A549 (cell line): ENCODE data around the gene SYTL1. TPM values are rescaled to one million over a fixed set of nuclear protein-coding genes. Genes with fewer than 3 reads are reported as not detected.

Experiments used
- ATAC-seq, 2 experiments: fragments of 200-7000 bp in 1 of 2; fragments of >200 bp in 1 of 2; cut with Nextera tagmentation in 1 of 2; cut with Tn5 transposase in 1 of 2; 3 replicates each; pipeline versions ENCODE4 v1.8.0 to v1.9.1; 2018 to 2020; ENCODE audit warnings: mild to moderate bottlenecking in 1 of 2, moderate library complexity in 1 of 2
- CTCF ChIA-PET: fragments of 300-600 bp; sonication (Branson Sonifier 250); formaldehyde crosslinking; extraction: SDS; loops from one replicate; lab custom pipeline; 2021; ENCODE audit warnings: antibody characterized with exemption, inconsistent platforms; lab: Yijun Ruan, JAX
- POLR2A ChIA-PET: fragments of 350-600 bp; formaldehyde crosslinking; extraction: SDS; loops from one replicate; lab custom pipeline; 2021; ENCODE audit warnings: antibody characterized with exemption, inconsistent platforms; lab: Yijun Ruan, JAX
- DNase-seq, 2 experiments: peaks; one replicate each; pipeline versions ENCODE4 v3.0.0 to v3.0.0-alpha.2; 2011 to 2016; ENCODE audit warnings: low read depth in 1 of 2, low spot score in 1 of 2
- FAIRE-seq: peaks from 2 replicates; lab custom pipeline; 2011; peaks lifted over from hg19 to GRCh38; lab: Jason Lieb, UNC
- H3K27ac ChIP-seq, 2 experiments: fragments of >200 bp; sonication (Bioruptor Twin); formaldehyde crosslinking; 3 replicates each; pipeline ENCODE4 v1.5.1; 2016 to 2017
- H3K4me1 ChIP-seq: fragments of >200 bp; sonication (Bioruptor Twin); formaldehyde crosslinking; 3 replicates; pipeline ENCODE4 v1.6.1; 2016
- H3K4me2 ChIP-seq: fragments of >200 bp; sonication (Bioruptor Twin); formaldehyde crosslinking; 3 replicates; pipeline ENCODE4 v1.6.1; 2016
- H3K4me3 ChIP-seq: fragments of >200 bp; sonication (Bioruptor Twin); formaldehyde crosslinking; 3 replicates; pipeline ENCODE4 v1.5.1; 2016
- H3K9me3 ChIP-seq: fragments of >200 bp; sonication (Bioruptor Twin); formaldehyde crosslinking; 3 replicates; pipeline ENCODE4 v1.6.1; 2016
- CBX8 ChIP-seq: fragments of 200-600 bp; sonication (generic); IDR thresholded peaks from 2 replicates; pipeline ENCODE4 v1.6.1; 2016
- EP300 ChIP-seq, 2 experiments: fragments of >200 bp; sonication (Bioruptor Twin); formaldehyde crosslinking; IDR thresholded peaks; 2 replicates in 1 of 2; 3 replicates in 1 of 2; pipeline ENCODE4 v1.6.1; 2016 to 2017
- ESRRA ChIP-seq: fragments of 150-350 bp; IDR thresholded peaks from 2 replicates; pipeline ENCODE4 v1.6.1; 2014; ENCODE audit warnings: mild to moderate bottlenecking, low read length, borderline replicate concordance
- FOXS1 ChIP-seq: fragments of 250-450 bp; sonication (Bioruptor Pico); IDR thresholded peaks from 2 replicates; pipeline ENCODE4 v1.5.0; 2020; ENCODE audit warnings: mild to moderate bottlenecking, moderate library complexity
- GATA3 ChIP-seq: IDR thresholded peaks from 2 replicates; pipeline ENCODE4 v1.6.1; 2012; ENCODE audit warnings: borderline replicate concordance
- HDAC2 ChIP-seq: fragments of 200-600 bp; sonication (generic); IDR thresholded peaks from 2 replicates; pipeline ENCODE4 v1.6.1; 2016
- HES2 ChIP-seq: fragments of >200 bp; sonication (Bioruptor Twin); formaldehyde crosslinking; IDR thresholded peaks from 2 replicates; pipeline ENCODE4 v1.6.1; 2016
- HOXB13 ChIP-seq: fragments of 250-450 bp; sonication (Bioruptor Pico); IDR thresholded peaks from 2 replicates; pipeline ENCODE4 v1.5.0; 2020; ENCODE audit warnings: low read depth, mild to moderate bottlenecking, moderate library complexity
- HOXB5 ChIP-seq: fragments of 250-450 bp; sonication (Bioruptor Pico); IDR thresholded peaks from 2 replicates; pipeline ENCODE4 v1.5.0; 2020; ENCODE audit warnings: mild to moderate bottlenecking, moderate library complexity
- JUN ChIP-seq, 2 experiments: fragments of >200 bp; sonication (Bioruptor Twin); formaldehyde crosslinking; IDR thresholded peaks; 2 replicates in 1 of 2; 3 replicates in 1 of 2; pipeline ENCODE4 v1.6.1; 2016 to 2017
- JUNB ChIP-seq: fragments of >200 bp; sonication (Bioruptor Twin); formaldehyde crosslinking; IDR thresholded peaks from 2 replicates; pipeline ENCODE4 v1.6.1; 2016
- KDM5A ChIP-seq: fragments of 200-600 bp; sonication (generic); IDR thresholded peaks from 2 replicates; pipeline ENCODE4 v1.6.1; 2016; ENCODE audit warnings: antibody characterized with exemption, mild to moderate bottlenecking
- MAFK ChIP-seq: fragments of 450-650 bp; IDR thresholded peaks from 2 replicates; pipeline ENCODE4 v1.6.1; 2014; ENCODE audit not compliant: partially characterized antibody
- MAZ ChIP-seq: fragments of 150-350 bp; IDR thresholded peaks from 2 replicates; pipeline ENCODE4 v1.6.1; 2014; ENCODE audit warnings: antibody characterized with exemption, low read depth, low read length, borderline replicate concordance
- NFE2L2 ChIP-seq: fragments of 150-350 bp; conservative IDR thresholded peaks from 2 replicates; pipeline ENCODE4 v1.6.1; 2014; ENCODE audit warnings: low read length
- PBX3 ChIP-seq: IDR thresholded peaks from 2 replicates; pipeline ENCODE4 v1.6.1; 2012
- PHF8 ChIP-seq: fragments of 200-600 bp; sonication (generic); IDR thresholded peaks from 2 replicates; pipeline ENCODE4 v1.6.1; 2016; ENCODE audit warnings: low read depth, mild to moderate bottlenecking, antibody characterized with exemption, moderate library complexity, borderline replicate concordance
- RCOR1 ChIP-seq: fragments of 150-350 bp; IDR thresholded peaks from 2 replicates; pipeline ENCODE4 v1.6.1; 2014; ENCODE audit warnings: antibody characterized with exemption, low read length, low read depth
- TFCP2L1 ChIP-seq: fragments of 250-450 bp; sonication (Bioruptor Pico); IDR thresholded peaks from 2 replicates; pipeline ENCODE4 v1.5.0; 2021; ENCODE audit warnings: mild to moderate bottlenecking
- TP53 ChIP-seq: fragments of 250-450 bp; sonication (Bioruptor Pico); IDR thresholded peaks from 2 replicates; pipeline ENCODE4 v1.5.0; 2021; ENCODE audit warnings: mild to moderate bottlenecking, moderate library complexity
- ZC3H11A ChIP-seq: fragments of 450-650 bp; IDR thresholded peaks from 2 replicates; pipeline ENCODE4 v1.6.1; 2014; ENCODE audit warnings: antibody characterized with exemption, mild to moderate bottlenecking
- ZSCAN20 ChIP-seq: fragments of 250-450 bp; sonication (Bioruptor Pico); IDR thresholded peaks from 2 replicates; pipeline ENCODE4 v1.8.0; 2022; ENCODE audit warnings: mild to moderate bottlenecking, moderate library complexity
- whole genome bisulfite sequencing: methylation state at CpG from one replicate; pipeline ENCODE4 v1.1.6; 2017; ENCODE audit errors: missing lambda C conversion rate; 5-methylcytosine and 5-hydroxymethylcytosine counted together
- polyA plus RNA-seq, 4 experiments: library from polyadenylated mRNA; depleted of rRNA in 3 of 4; stranded (reverse); fragments of >200 nt; fragmentation: RNase III in 1 of 4; extraction: RNeasy Plus Mini Kit Qiagen cat#74134 plus additional on column Dnase treatment in 1 of 4; gene quantifications; 2 replicates in 3 of 4; 3 replicates in 1 of 4; pipeline ENCODE4 v1.2.3, GENCODE V29; 2011 to 2017
- TF ChIP-seq, protein P1 (sequence below): fragments of 450-650 bp; IDR thresholded peaks from 2 replicates; pipeline ENCODE4 v1.6.1; 2014; ENCODE audit warnings: antibody characterized with exemption
- TF ChIP-seq, protein P2 (sequence below): fragments of 250-450 bp; sonication (Bioruptor Pico); IDR thresholded peaks from 2 replicates; pipeline ENCODE4 v1.5.0; 2020; ENCODE audit warnings: low read depth, mild to moderate bottlenecking, moderate library complexity
- TF ChIP-seq, protein P3 (sequence below): fragments of >200 bp; sonication (Bioruptor Twin); formaldehyde crosslinking; IDR thresholded peaks from 3 replicates; pipeline ENCODE4 v1.5.1; 2016

The SYTL1 gene
- polyA plus RNA-seq, 2 of the 4 experiments (the other 2 are of a cell fraction): 0.76 to 0.80 TPM

DNA sequence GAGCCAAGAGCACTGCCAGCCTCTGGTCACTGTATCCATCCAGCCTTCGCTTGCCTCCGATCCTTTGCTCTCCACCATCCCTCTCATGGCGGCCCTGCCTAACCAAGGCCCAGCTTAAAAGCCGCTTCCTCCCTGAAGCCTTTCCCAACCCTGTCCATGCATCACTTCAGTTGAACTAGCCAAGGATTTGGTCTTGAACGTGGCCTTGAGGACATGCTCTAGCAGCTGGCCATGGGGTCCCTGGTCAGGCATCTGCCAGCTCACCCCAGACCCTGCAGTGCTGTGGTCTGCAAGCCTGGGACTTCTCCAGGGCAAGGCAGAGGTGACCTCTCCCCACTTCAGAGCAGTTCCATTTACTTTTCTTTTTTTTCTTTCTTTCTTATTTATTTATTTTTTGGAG lies 5.1 kb upstream of the SYTL1 start:
- no peak overlapping the region for H3K4me2 ChIP-seq
- POLR2A ChIA-PET: no interaction called here
- TF ChIP-seq MAFK (no peak), TP53 (no peak), KDM5A (no peak), ZSCAN20 (no peak), JUNB (no peak), CBX8 (no peak), NFE2L2 (no peak), HES2 (no peak), HDAC2 (no peak), EP300 (IDR thresholded peaks at IDR 0.05) (no peak), RCOR1 (no peak), ZC3H11A (no peak), JUN (IDR thresholded peaks at IDR 0.05) (no peak), HOXB13 (CRISPR knock-in tag) (no peak), MAZ (no peak), TFCP2L1 (no peak), GATA3 (no peak)
- TF ChIP-seq, protein P1, sequence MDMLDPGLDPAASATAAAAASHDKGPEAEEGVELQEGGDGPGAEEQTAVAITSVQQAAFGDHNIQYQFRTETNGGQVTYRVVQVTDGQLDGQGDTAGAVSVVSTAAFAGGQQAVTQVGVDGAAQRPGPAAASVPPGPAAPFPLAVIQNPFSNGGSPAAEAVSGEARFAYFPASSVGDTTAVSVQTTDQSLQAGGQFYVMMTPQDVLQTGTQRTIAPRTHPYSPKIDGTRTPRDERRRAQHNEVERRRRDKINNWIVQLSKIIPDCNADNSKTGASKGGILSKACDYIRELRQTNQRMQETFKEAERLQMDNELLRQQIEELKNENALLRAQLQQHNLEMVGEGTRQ: no peak
- CTCF ChIA-PET: interaction anchor here (0.8 to 11.8 kb wide), 5 partner anchors 10 to 40 kb away, joined by 3 to 134 read pairs (median 3); partner anchors contain the start of gene MAP3K6
- no peak overlapping the region for H3K27ac ChIP-seq
- FAIRE-seq (no peak), ATAC-seq (no peak), DNase-seq (no peak)
- peaks cover 12% of the 10 kb centered on the region for H3K4me1 ChIP-seq
- H3K4me3 ChIP-seq: no peak overlapping the region
- 95% methylated on average over 5 of the region's 5 CpGs for WGBS
- no peaks in the 10 kb centered on the region for H3K9me3 ChIP-seq

DNA sequence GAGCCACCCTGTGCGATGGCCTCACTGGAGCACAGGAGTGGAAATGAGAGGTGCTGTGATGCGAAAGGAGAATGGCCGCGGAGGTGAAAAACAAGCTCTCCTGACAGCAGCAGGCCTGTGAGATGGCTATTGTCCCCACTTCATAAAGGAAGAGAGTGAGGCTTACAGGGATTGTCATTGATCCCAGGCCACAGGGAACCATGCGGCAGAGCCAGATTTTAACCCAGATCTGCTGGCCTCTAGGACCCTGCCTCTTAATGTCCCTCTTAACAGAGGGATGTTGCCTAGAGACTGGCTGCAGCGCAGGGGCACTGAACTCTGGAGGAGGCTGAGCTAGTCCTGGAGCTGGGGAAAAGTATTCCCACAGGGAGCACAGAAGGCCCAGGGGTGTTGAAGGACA lies 3.1 kb upstream of the SYTL1 start:
- ChIA-PET CTCF (interaction anchor here (1.6 to 11.8 kb wide), 3 partner anchors 15 to 236 kb away, joined by 4 to 134 read pairs (median 21); no protein-coding TSS in a partner anchor), POLR2A (no interaction called here)
- Histone ChIP-seq H3K4me1 (peaks cover 18% of the 10 kb centered on the region), H3K4me3 (no peak overlapping the region), H3K4me2 (no peak overlapping the region), H3K27ac (no peak overlapping the region), H3K9me3 (no peaks in the 10 kb centered on the region)
- 96% methylated on average over 5 of the region's 6 CpGs for WGBS
- DNase-seq (no peak), ATAC-seq (no peak), FAIRE-seq (no peak)
- TF ChIP-seq, protein P2, sequence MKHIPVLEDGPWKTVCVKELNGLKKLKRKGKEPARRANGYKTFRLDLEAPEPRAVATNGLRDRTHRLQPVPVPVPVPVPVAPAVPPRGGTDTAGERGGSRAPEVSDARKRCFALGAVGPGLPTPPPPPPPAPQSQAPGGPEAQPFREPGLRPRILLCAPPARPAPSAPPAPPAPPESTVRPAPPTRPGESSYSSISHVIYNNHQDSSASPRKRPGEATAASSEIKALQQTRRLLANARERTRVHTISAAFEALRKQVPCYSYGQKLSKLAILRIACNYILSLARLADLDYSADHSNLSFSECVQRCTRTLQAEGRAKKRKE (CRISPR knock-in tag): no peak
- no peak for TF ChIP-seq TFCP2L1
- TF ChIP-seq FOXS1 (CRISPR knock-in tag): no peak
- TF ChIP-seq, protein P3, sequence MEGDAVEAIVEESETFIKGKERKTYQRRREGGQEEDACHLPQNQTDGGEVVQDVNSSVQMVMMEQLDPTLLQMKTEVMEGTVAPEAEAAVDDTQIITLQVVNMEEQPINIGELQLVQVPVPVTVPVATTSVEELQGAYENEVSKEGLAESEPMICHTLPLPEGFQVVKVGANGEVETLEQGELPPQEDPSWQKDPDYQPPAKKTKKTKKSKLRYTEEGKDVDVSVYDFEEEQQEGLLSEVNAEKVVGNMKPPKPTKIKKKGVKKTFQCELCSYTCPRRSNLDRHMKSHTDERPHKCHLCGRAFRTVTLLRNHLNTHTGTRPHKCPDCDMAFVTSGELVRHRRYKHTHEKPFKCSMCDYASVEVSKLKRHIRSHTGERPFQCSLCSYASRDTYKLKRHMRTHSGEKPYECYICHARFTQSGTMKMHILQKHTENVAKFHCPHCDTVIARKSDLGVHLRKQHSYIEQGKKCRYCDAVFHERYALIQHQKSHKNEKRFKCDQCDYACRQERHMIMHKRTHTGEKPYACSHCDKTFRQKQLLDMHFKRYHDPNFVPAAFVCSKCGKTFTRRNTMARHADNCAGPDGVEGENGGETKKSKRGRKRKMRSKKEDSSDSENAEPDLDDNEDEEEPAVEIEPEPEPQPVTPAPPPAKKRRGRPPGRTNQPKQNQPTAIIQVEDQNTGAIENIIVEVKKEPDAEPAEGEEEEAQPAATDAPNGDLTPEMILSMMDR: no peak
- TF ChIP-seq JUNB: no peak
- no peak for TF ChIP-seq HOXB5 (CRISPR knock-in tag)
- no peak for TF ChIP-seq PHF8
- TF ChIP-seq PBX3: no peak
- no peak for TF ChIP-seq ESRRA
